ENCODE results near the gene JPH2.

The JPH2 gene

DNA sequence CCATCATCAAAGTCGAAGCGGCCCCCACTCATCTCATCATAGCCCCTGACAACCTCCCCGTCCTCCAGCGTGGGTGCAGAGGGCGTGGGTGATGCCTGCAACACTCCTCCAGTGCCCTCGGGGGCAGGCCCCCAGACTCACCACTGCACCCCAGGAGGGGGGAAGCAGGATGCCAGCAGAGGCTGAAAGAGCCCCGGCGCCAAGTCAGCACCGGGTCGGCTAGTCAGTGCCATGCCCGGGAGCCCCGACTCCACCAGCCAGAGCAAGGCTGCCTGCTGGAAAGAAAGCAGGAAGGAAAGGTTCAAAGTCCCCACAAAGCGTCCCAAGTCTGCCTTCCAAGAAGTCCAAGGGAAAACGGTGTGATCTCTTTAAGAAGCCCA, 324 bp downstream of the JPH2 start:
- no peak for DNase-seq

DNA sequence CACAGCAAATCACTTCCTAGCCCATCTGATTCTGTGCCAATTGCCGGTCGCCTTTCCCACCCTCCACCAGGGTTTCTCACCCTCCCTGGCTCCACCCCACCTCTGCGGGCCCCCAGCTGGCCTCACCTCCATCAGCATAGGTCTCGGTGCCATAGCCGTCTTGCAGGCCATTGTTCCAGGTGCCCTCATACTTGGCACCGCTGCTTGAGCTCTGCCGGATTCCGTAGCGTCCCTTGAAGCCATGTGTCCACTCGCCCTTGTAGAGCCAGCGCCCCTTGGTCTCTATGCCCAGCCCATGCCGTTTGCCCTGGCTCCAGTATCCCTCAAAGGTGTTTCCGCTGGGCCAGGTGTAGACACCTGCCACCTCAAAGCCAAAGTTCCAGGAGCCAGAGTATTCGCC, 787 bp downstream of the JPH2 start:
- no peak for DNase-seq

DNA sequence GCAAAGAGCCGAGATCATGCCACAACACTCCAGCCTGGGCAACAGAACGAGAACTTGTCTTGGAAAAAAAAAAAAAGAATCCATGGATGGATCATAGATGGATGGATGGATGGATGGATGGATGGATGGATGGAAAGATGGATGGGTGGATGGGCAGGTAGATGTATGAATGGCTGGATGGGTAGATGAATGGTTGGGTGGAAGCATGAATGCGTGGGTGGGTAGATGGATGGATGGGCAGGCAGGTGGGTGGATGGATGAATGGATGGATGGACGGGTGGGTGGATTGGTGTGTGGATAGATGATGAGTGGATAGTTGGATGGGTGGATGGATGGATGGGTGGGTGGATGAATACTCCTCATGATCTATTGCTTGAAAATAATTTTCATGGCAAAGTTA, 1.4 kb downstream of the JPH2 start:
- DNase-seq, result no peak

DNA sequence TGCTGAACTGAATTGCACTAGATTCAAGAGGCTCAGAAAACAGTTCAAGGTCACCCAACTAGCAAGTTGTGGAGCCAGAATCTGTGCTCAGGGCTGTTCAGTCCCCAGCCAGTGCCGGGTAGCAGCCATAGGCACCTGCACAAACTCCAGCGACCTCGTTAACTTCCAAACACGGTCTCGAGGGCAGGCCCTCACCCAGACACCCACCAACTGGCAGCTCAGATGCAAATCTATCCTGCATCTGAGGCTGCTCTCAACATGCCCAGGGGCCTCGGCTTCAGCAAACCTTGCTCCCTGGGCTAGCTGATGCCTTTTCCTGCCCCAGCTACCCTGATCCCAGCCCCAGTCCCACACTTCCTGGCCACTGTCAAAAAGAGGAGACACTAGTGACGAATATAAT, 3.7 kb downstream of the JPH2 start:
- no peak for DNase-seq

GRCh38 chr20:44182863-44183262, 4.1 kb downstream of the JPH2 start:
- DNase-seq, result no peak

DNA sequence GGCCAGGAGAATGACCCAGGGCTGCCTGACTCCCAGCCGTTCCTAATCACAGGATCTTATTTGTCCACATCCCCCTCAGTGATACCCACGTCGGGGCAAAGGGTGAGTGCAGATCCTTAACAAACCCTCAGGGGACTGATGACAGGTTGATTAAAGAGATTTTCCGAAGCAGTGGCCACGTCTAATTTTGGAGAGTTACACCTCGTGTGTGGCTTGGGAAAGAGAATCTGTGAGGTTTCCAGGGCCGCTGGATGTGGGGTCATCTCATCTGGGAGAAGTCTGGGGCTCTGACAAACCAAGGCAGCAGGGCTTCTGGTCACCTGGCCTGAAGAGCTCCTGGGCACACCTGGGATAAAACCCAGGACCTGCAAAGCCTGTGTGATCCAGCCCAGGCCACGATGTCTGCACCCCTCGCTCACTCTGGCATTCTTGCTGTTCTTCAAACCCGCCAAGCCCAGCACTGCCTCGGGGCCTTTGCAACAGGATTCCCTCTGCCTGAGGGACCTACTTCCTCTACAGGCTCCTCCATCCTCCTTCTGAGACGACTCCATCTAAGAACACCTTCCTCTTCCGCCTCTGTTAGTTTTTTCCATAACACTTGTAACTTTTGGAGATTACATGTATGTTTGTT, 4.7 kb downstream of the JPH2 start:
- DNase-seq, result no peak

DNA sequence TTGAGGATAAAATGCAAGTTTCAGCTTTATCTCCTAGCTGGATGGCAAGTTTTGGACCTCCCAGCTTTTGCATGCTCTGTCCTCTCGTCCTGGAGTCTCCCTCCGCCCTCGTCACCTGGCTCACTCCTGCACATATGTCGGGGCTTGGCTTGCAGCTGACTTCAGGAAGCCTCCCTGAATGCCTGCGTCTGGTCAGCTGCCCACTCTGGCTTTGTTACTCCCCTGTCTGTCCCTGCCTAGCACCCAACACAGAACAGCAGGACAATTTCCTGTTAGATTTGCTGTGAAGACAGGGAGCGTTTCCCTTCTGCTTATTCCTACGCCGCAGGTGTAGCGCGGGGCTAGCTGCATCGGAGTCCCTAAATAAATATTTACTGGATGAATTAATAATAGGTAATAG, 5.4 kb downstream of the JPH2 start:
- no peak for DNase-seq

DNA sequence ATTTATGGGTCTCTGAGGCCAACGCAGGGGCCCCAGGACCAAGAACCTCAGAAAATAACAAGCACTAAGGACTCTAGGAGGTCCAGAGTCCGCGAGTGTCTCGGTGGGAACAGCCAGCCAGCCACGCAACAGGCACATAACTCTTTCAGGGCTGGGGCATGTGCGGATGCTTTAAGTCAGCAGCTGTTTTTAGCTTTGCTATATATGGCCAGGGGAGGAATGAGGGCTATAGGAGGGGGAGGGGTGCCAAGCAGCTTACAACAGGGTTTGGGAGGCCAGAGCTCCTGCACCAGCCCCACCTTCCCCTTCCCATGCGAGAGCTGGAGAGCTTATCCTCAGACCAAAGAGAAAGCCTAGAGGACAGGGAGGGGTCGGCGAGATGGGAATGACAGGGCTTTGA, 6.2 kb downstream of the JPH2 start:
- DNase-seq, result no peak

DNA sequence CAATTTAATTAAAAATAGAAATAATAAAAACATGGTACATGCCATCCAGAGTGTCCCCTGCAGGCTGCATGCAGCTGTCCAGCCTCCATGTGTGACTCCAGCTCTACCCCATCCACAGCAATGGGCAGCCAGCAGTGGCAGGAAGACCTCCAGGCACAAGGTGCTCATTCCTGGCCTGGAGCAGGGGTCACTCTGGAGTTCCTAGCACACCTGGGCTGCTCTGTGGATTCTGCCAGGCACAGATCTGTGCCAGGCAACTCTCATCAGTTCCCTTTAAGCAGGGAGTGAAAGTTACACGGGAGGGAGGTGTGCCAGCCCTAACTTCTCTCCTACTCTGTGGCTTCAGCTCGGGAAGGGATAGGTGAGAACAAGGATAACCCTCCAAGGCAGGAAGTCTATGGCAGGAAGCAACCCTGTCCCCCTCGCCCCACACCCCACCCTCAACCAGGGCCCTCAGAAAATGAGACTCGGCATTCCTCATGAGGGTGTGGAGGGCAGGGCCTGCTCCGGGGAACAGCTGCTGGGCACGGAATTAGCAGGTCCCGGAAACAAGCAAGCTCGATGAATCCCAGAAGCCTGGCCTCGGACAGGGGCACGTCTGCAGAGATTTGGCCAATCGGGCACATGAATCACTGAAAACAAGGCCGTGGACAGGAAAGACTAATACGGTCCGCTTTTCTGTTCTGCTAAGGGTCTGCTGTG, 10.0 kb downstream of the JPH2 start:
- no peak for DNase-seq

DNA sequence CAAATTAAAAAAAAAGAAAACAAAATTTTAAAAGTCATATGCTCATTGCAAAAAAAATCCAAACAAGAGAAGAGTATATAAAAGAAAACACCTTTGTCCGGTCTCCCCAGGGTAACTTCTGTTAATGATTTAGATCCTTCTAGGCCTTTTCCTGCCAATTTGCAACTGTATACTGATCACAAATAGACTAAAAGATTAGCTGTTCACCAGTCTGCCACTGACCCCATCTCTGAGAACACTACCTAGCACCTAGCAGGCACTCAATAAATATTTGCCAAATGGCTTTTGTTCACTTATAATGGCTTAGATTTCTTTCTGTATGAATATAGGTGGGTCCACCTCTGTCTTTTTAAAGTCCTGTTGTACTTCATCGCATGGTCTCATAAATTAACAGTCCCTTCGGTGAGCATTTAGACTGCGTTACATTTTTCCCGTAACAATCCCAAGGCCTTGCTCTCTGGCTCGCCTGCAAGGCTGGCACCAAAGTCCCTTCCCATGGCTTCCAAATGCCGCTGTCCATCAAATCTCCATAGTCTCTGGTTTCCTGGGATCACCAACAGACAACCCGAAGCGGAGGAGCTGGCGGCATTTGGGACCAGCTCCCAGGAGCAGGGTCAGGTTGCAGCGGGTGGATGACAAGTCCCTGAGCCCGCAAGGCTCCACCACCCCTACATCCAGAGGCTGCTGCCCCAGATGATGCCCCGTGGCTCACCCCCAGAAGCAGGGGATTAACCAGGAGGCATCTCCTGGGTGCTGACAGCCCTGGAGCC, 11.8 kb downstream of the JPH2 start:
- no peak for DNase-seq

GRCh38 chr20:44173846-44174245, 13.1 kb downstream of the JPH2 start:
- no peak for DNase-seq

GRCh38 chr20:44173116-44173515, 13.9 kb downstream of the JPH2 start:
- no peak for DNase-seq

DNA sequence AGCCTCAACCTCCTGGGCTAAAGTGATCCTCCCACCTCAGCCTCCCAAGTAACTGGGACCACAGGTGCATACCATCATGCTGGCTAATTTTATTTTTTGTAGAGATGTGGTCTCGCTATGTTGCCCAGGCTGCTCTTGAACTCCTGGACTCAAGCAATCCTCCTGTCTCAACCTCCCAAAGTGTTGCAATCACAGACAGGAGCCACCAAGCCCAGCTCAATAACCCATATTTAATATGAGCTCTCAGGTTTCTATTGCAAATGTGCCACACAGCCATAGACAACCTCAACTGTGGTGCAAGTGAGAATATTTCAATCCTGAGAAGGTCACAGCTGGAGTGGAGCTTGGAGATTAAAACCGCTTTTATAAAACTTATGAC, 14.4 kb downstream of the JPH2 start:
- no peak for DNase-seq

DNA sequence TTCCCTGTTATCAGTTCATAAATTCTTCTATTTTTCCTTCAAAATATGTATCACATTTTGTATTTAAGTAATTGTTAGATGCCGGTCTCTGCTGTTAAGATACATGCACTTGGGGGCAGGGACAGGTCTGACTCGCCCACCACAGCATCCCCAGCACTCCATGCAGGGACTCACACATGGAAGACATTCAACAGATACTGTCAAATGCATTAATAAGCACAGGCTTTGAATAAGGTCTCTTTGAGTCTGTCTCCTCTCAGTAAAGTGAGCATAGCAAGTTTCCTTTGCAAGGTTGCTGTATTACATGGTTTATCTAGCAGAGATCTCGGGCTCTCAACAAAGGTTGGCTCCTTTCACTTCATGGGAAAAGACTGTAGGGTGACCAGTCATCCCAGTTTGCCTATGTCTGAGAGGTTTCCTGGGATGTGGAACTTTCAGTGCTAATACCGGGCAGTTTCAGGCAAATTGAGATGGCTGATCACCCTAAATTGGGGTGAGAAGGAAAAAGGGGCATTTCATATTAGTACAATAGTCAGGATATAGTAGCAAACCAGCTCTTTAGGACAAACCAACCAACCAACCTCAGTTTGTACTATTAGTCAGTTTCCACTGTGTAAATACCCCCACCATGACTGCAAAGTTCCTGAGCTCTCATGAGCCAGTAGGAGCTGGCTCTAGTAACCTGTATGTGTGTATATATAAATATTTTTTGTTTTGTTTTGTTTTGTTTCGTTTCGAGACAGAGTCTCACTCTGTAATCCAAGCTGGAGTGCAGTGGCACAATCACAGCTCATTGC, 15.0 kb downstream of the JPH2 start:
- DNase-seq, result no peak

GRCh38 chr20:44170816-44171410, 16.1 kb downstream of the JPH2 start:
- no peak for DNase-seq

DNA sequence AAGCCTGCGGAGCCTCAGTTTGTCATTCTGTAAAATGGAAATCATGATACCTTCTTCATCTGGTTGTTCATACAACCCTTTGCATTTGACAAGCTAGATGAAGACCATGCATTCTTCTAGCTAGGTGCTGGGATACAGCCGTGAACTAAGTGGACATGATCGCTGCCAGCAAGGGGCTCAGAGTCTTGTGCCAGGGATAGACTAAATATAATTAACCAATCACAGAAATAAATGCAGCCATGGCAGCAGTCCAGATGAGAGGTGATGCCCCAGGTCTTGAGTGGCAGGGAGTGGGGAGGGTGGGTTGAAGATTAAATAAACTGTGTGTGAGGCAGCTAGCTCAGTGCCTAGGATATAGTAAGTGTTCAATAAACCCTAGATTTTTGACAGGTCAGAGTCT, 19.3 kb downstream of the JPH2 start:
- DNase-seq, result no peak

- no peak for DNase-seq
Measured at GRCh38 chr20:44166477-44166876, 20.5 kb downstream of the JPH2 start.

DNA sequence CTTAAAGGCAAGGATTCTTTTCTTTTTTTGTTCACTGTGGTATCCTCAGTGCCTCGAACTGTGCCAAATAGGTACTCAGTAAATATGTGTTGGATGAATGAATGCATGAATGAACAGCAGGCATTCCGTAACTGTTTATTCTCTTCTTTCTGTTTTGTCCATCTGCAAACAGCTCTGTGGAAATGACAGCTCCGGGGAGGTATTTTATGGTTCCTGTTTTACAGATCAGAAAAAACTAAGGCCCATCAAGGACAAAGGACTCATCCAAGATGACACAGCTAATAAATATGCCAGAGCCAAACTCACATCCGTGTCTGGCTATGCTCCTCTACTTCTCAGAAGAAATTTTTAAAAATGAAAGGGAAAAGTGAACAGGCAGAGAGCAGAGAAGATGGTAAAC, 21.0 kb downstream of the JPH2 start:
- no peak for DNase-seq

- DNase-seq, result no peak
Measured at GRCh38 chr20:44160133-44160532, 26.9 kb downstream of the JPH2 start.

DNA sequence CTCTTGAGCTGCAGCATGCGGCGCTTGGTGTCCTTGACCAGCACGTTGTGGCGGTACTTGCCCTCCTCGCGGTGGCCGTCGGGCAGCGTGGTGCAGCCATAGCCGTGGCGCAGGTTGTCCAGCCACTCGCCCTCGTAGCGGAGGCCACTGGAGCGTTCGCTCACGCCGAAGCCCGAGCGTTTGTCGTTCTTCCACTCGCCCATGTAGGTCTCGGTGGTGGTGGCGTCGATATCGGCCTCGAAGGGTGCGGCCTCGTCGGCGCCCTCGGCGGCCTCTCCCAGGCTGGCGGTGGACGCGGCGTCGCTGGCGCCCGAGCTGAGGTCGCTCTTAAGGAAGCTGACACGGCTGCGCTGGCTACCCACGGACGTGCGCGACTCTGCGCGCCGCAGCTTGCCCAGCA, 27.3 kb downstream of the JPH2 start:
- DNase-seq, result no peak

- no peak for DNase-seq
Measured at GRCh38 chr20:44159125-44159524, 27.9 kb downstream of the JPH2 start.

- DNase-seq, result no peak
Measured at GRCh38 chr20:44157061-44157460, 29.9 kb downstream of the JPH2 start.

DNA sequence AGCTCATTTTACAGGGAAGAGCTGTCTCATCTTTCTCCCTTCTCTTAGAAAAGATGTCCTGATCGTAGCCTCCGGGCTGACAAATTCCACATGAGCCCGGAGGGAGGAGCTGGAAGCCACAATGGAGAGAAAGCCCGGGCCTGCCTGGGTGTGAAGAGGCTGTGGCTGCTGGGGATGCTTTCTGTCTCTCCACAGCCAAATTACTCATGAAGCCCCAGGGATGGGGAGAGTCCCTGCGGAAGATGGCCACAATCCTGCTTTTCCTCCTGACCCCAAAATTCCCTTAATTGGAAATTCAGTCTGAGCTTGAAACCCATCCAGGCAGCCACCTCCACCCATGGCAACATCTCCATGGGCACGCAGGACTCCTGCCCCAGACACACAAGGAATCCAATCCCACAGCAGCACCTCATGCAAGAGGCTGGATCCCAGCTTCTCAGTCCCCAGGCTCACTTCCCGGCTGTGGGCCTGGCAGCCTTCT, 32.4 kb downstream of the JPH2 start:
- DNase-seq, result peak; percentile 56

Data from GOT3 (cell line).